GM12878 (cell line): Measurements from ENCODE around the gene ING1. TPM values are rescaled to one million over a fixed set of nuclear protein-coding genes. Genes with fewer than 3 reads are reported as not detected.

ENCODE experiments used
- ATAC-seq: fragments of 200-7000 bp; cut with Tn5 transposase; 3 replicates; pipeline ENCODE4 v1.9.1; 2020; ENCODE audit warnings: mild to moderate bottlenecking, moderate library complexity
- BruUV-seq: library from RNA; stranded (reverse); fragments of 400-500 nt; replicated peaks from 2 replicates; lab custom pipeline; 2021; lab: Mats Ljungman, UMichigan
- CTCF ChIA-PET: fragments of 300-600 bp; sonication (Branson Sonifier 250); formaldehyde crosslinking; extraction: SDS; loops from one replicate; lab custom pipeline; 2021; ENCODE audit warnings: inconsistent platforms; lab: Yijun Ruan, JAX
- POLR2A ChIA-PET: fragments of 350-600 bp; formaldehyde crosslinking; extraction: SDS; loops from one replicate; lab custom pipeline; 2021; ENCODE audit warnings: inconsistent platforms; lab: Charles Lee
- RAD21 ChIA-PET: fragments of 300-600 bp; sonication (Branson Sonifier 250); formaldehyde crosslinking; loops from one replicate; lab custom pipeline; 2023; ENCODE audit warnings: antibody characterized with exemption; ENCODE audit not compliant: unreplicated experiment; lab: Charles Lee
- SMC1A ChIA-PET: fragments of 300-600 bp; sonication (Branson Sonifier 250); formaldehyde crosslinking; loops from one replicate; lab custom pipeline; 2023; ENCODE audit not compliant: unreplicated experiment, uncharacterized antibody; lab: Charles Lee
- DNase-seq: peaks from one replicate; pipeline ENCODE4 v3.0.0-alpha.2; 2011; ENCODE audit warnings: low read depth, low spot score
- FAIRE-seq: peaks from 3 replicates; lab custom pipeline; 2011; peaks lifted over from hg19 to GRCh38; lab: Jason Lieb, UNC
- H2AFZ ChIP-seq: 2 replicates; pipeline ENCODE4 v1.6.0; 2011; ENCODE audit warnings: low read depth, low read length, control low read depth; ENCODE audit not compliant: control insufficient read depth
- H3K27ac ChIP-seq: 2 replicates; pipeline ENCODE4 v1.5.1; 2011; ENCODE audit warnings: control low read depth; ENCODE audit not compliant: control insufficient read depth, insufficient read depth
- H3K27me3 ChIP-seq, 2 experiments: replicated peaks in 1 of 2; 2 replicates each; pipeline versions ENCODE4 v1.6.0 to v1.6.1; 2011; ENCODE audit warnings: low read length in 1 of 2; ENCODE audit not compliant: control insufficient read depth in 2 of 2, insufficient read depth in 2 of 2
- H3K36me3 ChIP-seq, 2 experiments: 2 replicates each; pipeline ENCODE4 v1.5.1; 2011; ENCODE audit warnings: low read length in 1 of 2; ENCODE audit not compliant: control insufficient read depth in 2 of 2, insufficient read depth in 2 of 2
- H3K4me1 ChIP-seq: 2 replicates; pipeline ENCODE4 v1.6.1; 2011; ENCODE audit warnings: mild to moderate bottlenecking, low read length, moderate library complexity, mixed read lengths; ENCODE audit not compliant: control insufficient read depth, insufficient read depth
- H3K4me2 ChIP-seq: 2 replicates; pipeline ENCODE4 v1.6.0; 2011; ENCODE audit warnings: control low read depth; ENCODE audit not compliant: control insufficient read depth, insufficient read depth
- H3K4me3 ChIP-seq: fragments of 200-600 bp; sonication (generic); 2 replicates; pipeline ENCODE4 v1.5.1; 2016
- H3K79me2 ChIP-seq: 2 replicates; pipeline ENCODE4 v1.6.0; 2011; ENCODE audit warnings: low read length; ENCODE audit not compliant: control insufficient read depth, insufficient read depth
- H3K9ac ChIP-seq: 2 replicates; pipeline ENCODE4 v1.8.0; 2011; ENCODE audit warnings: low read length, control low read depth, mixed read lengths; ENCODE audit not compliant: control insufficient read depth, insufficient read depth
- H3K9me3 ChIP-seq: replicated peaks from 3 replicates; pipeline ENCODE4 v1.5.1; 2011; ENCODE audit warnings: mild to moderate bottlenecking, low read length; ENCODE audit not compliant: control insufficient read depth, insufficient read depth
- H4K20me1 ChIP-seq: 2 replicates; pipeline ENCODE4 v1.6.0; 2011; ENCODE audit not compliant: control insufficient read depth, insufficient read depth
- BMI1 ChIP-seq: fragments of 450-650 bp; IDR thresholded peaks from 2 replicates; pipeline ENCODE4 v1.6.1; 2016; ENCODE audit warnings: mild to moderate bottlenecking, moderate library complexity, borderline replicate concordance
- EP300 ChIP-seq, 2 experiments: fragments of 150-350 bp in 1 of 2; IDR thresholded peaks; 2 replicates each; pipeline ENCODE4 v1.6.1; 2011 to 2012; ENCODE audit warnings: low read depth in 2 of 2, low read length in 2 of 2, borderline replicate concordance in 1 of 2, improper control_type of control experiment in 1 of 2, inconsistent platforms in 1 of 2; ENCODE audit not compliant: control insufficient read depth in 1 of 2
- HCFC1 ChIP-seq: fragments of 150-350 bp; IDR thresholded peaks from 2 replicates; pipeline ENCODE4 v1.6.1; 2014; ENCODE audit warnings: low read length
- IRF5 ChIP-seq: fragments of 450-650 bp; IDR thresholded peaks from 2 replicates; pipeline ENCODE4 v1.6.1; 2017; ENCODE audit warnings: borderline replicate concordance
- RELB ChIP-seq: fragments of 450-650 bp; IDR thresholded peaks from 2 replicates; pipeline ENCODE4 v1.6.1; 2017; ENCODE audit warnings: low read depth, mild to moderate bottlenecking, moderate library complexity
- TARDBP ChIP-seq: IDR thresholded peaks from 2 replicates; pipeline ENCODE4 v1.6.1; 2016; ENCODE audit warnings: borderline replicate concordance
- TCF7 ChIP-seq: IDR thresholded peaks from 2 replicates; pipeline ENCODE4 v1.6.1; 2014; ENCODE audit warnings: antibody characterized with exemption, borderline replicate concordance
- ZNF622 ChIP-seq: fragments of 450-650 bp; IDR thresholded peaks from 2 replicates; pipeline ENCODE4 v1.6.1; 2017; ENCODE audit warnings: mild to moderate bottlenecking, inconsistent platforms
- WGBS: methylation state at CpG from one replicate; pipeline ENCODE4 v1.1.6; 2016; ENCODE audit warnings: low lambda C conversion rate; ENCODE audit not compliant: insufficient replicate concordance, insufficient coverage; ENCODE audit errors: missing lambda C conversion rate; 5-methylcytosine and 5-hydroxymethylcytosine counted together
- in situ Hi-C: fragments of 300-500 bp; cut with MboI; formaldehyde crosslinking; loops from 9 replicates; pipeline ENCODE4 v1.14.3; 2018; ENCODE audit warnings: mixed read lengths
- intact Hi-C: fragments of 100-400 bp; cut with micrococcal nuclease; formaldehyde crosslinking; loops from one replicate; pipeline ENCODE4 v1.14.2; 2022; ENCODE audit not compliant: unreplicated experiment
- polyA plus RNA-seq, 11 experiments: library from polyadenylated mRNA; depleted of rRNA in 4 of 11; unstranded in 6 of 11; stranded (reverse) in 5 of 11; fragments of >200 nt; fragmentation: Nextera tagmentation in 4 of 11; fragmentation: Illumina TruSeq in 1 of 11; extraction: Ambion mirVana in 4 of 11; extraction: Trizol in 1 of 11; gene quantifications; 1 replicate in 1 of 11; 2 replicates in 10 of 11; pipeline versions ENCODE4 v1.2.1 to v1.2.3, GENCODE V29; 2011 to 2016; ENCODE audit warnings: inconsistent platforms in 2 of 11, missing spikeins in 2 of 11, low read depth in 1 of 11
- total RNA-seq, 4 experiments: library from RNA; depleted of rRNA in 3 of 4; stranded (reverse); fragments of >200 nt in 3 of 4; fragmentation: Illumina TruSeq in 1 of 4; extraction: Trizol in 1 of 4; gene quantifications; 2 replicates each; pipeline versions ENCODE4 v1.2.1 to v1.2.3, GENCODE V29; 2013 to 2021
- TF ChIP-seq, protein P1 (sequence below): fragments of 450-650 bp; formaldehyde crosslinking; IDR thresholded peaks from 2 replicates; pipeline ENCODE4 v1.4.0; 2022; ENCODE audit warnings: mild to moderate bottlenecking, moderate library complexity

Gene ING1
- total and polyA plus RNA-seq, 10 of the 15 experiments (the other 5 are each of a cell fraction or from before 2014, with no cell fraction given), result 1.3 to 20.4 (median 13.1) TPM

- TF ChIP-seq EP300 (IDR thresholded peaks at IDR 0.05; ENCODE audit: borderline replicate concordance in 1 of 2, control insufficient read depth in 1 of 2, low read depth in 2 of 2, low read length in 2 of 2) (no peak), HCFC1 (no peak)
Measured at GRCh38 chr13:110702591-110703526, 10.6 kb upstream of the ING1 start (continued).

GRCh38 chr13:110705356-110705825 lies 8.1 kb upstream of the ING1 start:
- under 1% methylated on average over 12 of the region's 12 CpGs for WGBS
- in situ Hi-C loops (no loop called here), intact Hi-C loops (no loop called here)
- Histone ChIP-seq H3K4me2 (peak overlapping the region; percentile 52), H3K9ac (peak overlapping the region; percentile 73), H2AFZ (peak overlapping the region; percentile 11; the same call in 1 of the 2 replicates), H3K4me3 (peak overlapping the region; percentile 66), H3K9me3 (no peaks in the 10 kb centered on the region), H3K79me2 (peaks cover 27% of the 10 kb centered on the region)
- TSS peak; percentile 59 for BruUV-seq
- SMC1A ChIA-PET, result interaction anchor here (1.5 to 2.3 kb wide), 4 partner anchors 13 to 45 kb away, joined by 3 to 6 read pairs (median 5); no protein-coding TSS in a partner anchor
- RAD21 ChIA-PET, result interaction anchor here (1.5 to 2.7 kb wide), 4 partner anchors 10 to 250 kb away, joined by 3 to 9 read pairs (median 5); no protein-coding TSS in a partner anchor
- TF ChIP-seq, protein P1, sequence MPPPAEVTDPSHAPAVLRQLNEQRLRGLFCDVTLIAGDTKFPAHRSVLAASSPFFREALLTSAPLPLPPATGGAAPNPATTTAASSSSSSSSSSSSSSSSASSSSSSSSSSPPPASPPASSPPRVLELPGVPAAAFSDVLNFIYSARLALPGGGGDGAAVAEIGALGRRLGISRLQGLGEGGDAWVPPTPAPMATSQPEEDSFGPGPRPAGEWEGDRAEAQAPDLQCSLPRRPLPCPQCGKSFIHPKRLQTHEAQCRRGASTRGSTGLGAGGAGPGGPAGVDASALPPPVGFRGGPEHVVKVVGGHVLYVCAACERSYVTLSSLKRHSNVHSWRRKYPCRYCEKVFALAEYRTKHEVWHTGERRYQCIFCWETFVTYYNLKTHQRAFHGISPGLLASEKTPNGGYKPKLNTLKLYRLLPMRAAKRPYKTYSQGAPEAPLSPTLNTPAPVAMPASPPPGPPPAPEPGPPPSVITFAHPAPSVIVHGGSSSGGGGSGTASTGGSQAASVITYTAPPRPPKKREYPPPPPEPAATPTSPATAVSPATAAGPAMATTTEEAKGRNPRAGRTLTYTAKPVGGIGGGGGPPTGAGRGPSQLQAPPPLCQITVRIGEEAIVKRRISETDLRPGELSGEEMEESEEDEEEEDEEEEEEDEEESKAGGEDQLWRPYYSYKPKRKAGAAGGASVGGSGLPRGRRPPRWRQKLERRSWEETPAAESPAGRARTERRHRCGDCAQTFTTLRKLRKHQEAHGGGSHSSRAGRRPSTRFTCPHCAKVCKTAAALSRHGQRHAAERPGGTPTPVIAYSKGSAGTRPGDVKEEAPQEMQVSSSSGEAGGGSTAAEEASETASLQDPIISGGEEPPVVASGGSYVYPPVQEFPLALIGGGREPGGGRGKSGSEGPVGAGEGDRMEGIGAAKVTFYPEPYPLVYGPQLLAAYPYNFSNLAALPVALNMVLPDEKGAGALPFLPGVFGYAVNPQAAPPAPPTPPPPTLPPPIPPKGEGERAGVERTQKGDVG (CRISPR knock-in tag), result no peak
- no peak for TF ChIP-seq BMI1
- no peak for TF ChIP-seq ZNF622
- TF ChIP-seq TCF7, result 0 out of 2 replicates have a peak, but pooled peaks have one; percentile 18
- peak; percentile 42 for TF ChIP-seq RELB
- no peak for TF ChIP-seq TARDBP
- TF ChIP-seq IRF5, result no peak
- TF ChIP-seq, all 136 proteins: peak for 2
- FAIRE-seq (no peak), ATAC-seq (no peak), DNase-seq (no peak)
- H3K36me3 ChIP-seq, result peaks cover 4 to 18% of the 10 kb centered on the region in 2 experiments
- peak overlapping the region; percentile 76 for H3K27ac ChIP-seq
- no peaks in the 10 kb centered on the region for H3K27me3 ChIP-seq
- H4K20me1 ChIP-seq, result no peaks in the 10 kb centered on the region
- peaks cover 14% of the 10 kb centered on the region for H3K4me1 ChIP-seq
- ChIA-PET POLR2A (interaction anchor here (0.8 to 2.2 kb wide), 6 partner anchors 10 to 89 kb away, joined by 3 to 9 read pairs (median 4); no protein-coding TSS in a partner anchor), CTCF (no interaction called here)
